ENCODE measurements around the gene PDE4DIP.
"Not testable (repeated sequence)": the region's sequence is repeated elsewhere in the genome, so short reads cannot be mapped to it uniquely, and the experiment has no call there.

PDE4DIP gene

GRCh38 chr1:148844220-148844619 lies at the start of gene PDE4DIP:
PDE4DIP (plus strand) TSS chr1:148844428; CDS start chr1:148844775, 347 bp downstream.
- in situ Hi-C loops (cut with HindIII; ENCODE audit: low sequenced_read_pairs): not testable (repeated sequence)

GRCh38 chr1:148808268-148808928 lies 35.8 kb upstream of the PDE4DIP start:
- in situ Hi-C loops (cut with HindIII; ENCODE audit: low sequenced_read_pairs): not testable (repeated sequence)

- in situ Hi-C loops (cut with HindIII; ENCODE audit: low sequenced_read_pairs): not testable (repeated sequence)
Measured at GRCh38 chr1:148808929-148809283, 35.3 kb upstream of the PDE4DIP start.

DNA sequence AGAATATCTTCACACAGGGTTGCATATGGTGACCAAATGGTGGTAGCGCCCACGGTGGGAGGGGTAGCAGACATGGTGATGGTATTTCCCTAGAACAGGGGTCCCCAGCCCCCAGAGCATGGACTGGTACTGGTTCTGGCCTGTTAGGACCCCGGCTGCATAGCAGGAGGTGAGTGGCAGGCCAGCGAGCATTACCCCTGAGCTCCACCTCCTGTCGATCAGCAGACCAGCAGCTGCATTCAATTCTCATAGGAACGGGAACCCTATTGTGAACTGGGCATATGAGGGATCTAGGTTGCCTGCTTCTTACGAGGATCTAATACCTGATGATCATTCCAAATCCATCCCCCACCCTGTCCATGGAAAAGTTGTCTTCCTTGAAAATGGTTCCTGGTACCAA lies 22.0 kb upstream of the PDE4DIP start:
- in situ Hi-C loops (cut with HindIII; ENCODE audit: low sequenced_read_pairs): not testable (repeated sequence)

DNA sequence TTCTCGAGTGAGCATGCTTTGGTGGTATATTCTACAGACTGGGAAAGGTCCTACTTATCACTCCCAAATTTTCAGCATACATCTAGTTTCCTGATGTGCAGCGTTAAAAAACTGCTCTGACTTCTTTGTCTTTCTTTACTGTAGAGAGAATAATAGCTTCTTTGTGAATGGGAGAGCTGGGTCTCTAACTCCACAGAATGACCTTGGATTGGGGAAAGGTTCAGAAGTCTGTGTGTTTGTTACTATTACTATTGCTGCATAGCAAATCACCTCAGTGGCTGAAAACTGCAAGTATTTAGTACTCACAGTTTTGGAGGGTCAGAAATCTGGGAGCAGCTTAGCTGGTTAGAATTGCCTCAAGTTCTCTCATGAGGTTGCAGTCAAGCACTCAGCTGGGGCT lies 20.4 kb upstream of the PDE4DIP start:
- in situ Hi-C loops (cut with HindIII; ENCODE audit: low sequenced_read_pairs): not testable (repeated sequence)

DNA sequence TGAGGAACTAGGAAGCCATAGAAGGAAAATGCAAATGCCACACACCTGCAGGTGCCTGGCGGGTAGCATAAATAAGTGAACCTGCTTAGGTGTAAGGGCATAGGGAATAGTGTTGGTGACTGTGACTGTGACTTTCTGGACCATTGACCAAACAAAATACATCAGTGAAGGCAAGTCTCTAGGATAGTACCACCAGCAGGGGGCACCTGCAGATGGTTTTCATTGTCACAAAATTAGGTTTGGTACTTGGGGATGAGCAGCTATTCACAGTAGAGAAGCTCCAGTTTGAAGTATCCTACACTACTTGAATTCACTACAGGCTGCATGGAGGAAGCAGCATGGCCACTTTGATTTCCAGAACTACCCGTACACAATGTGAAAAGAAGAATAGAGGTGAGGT lies 19.2 kb upstream of the PDE4DIP start:
- in situ Hi-C loops (cut with HindIII; ENCODE audit: low sequenced_read_pairs): not testable (repeated sequence)

DNA sequence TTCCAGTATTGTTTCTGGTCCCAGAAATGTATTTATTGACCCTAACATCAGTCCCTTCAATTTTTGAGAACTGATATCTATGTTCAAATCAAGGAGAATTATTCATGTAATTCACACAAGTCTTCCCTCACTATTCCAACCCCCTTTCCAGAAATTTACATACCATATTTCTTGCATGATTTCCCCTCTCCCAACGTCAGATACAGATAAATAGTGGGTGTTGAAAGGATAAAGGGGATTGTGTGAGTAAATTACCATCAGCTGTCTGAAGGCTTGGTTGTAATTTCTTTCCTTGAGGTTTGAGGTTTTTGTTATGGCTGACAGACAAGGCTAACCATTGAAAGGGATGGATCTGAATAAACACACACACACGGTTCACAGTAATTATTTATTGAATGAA lies 15.7 kb upstream of the PDE4DIP start:
- in situ Hi-C loops (cut with HindIII; ENCODE audit: low sequenced_read_pairs): not testable (repeated sequence)

GRCh38 chr1:148828962-148829361 lies 15.3 kb upstream of the PDE4DIP start:
- in situ Hi-C loops (cut with HindIII; ENCODE audit: low sequenced_read_pairs): not testable (repeated sequence)

GRCh38 chr1:148829365-148829764 lies 14.9 kb upstream of the PDE4DIP start:
- in situ Hi-C loops (cut with HindIII; ENCODE audit: low sequenced_read_pairs): not testable (repeated sequence)

GRCh38 chr1:148841262-148841661 lies 3.0 kb upstream of the PDE4DIP start:
- in situ Hi-C loops (cut with HindIII; ENCODE audit: low sequenced_read_pairs): not testable (repeated sequence)

- in situ Hi-C loops (cut with HindIII; ENCODE audit: low sequenced_read_pairs): not testable (repeated sequence)
Measured at GRCh38 chr1:148844651-148845050, 423 bp downstream of the PDE4DIP start.

DNA sequence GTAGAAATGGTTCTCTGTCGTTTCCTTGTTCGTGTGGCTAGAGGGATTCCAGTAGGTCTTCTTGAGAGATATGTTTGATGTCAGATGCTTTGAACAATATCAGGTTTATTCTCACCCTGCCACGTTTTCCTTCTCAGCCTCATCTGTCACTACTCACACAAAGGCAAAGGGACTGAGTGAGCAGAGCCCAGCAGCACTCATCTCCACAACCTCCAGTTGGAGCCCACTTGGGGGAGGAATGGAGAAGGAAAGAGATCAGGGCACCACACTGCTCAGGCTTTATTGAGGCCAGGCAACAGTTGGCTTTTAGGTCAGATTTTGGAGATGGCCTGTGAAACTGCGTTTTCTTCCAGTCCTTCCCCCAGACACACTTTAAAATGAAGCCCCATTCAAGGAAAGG lies 840 bp downstream of the PDE4DIP start:
- in situ Hi-C loops (cut with HindIII; ENCODE audit: low sequenced_read_pairs): not testable (repeated sequence)

GRCh38 chr1:148850347-148850746 lies 6.1 kb downstream of the PDE4DIP start:
- in situ Hi-C loops (cut with HindIII; ENCODE audit: low sequenced_read_pairs): not testable (repeated sequence)

- in situ Hi-C loops (cut with HindIII; ENCODE audit: low sequenced_read_pairs): not testable (repeated sequence)
Measured at GRCh38 chr1:148850840-148851239, 6.6 kb downstream of the PDE4DIP start.

DNA sequence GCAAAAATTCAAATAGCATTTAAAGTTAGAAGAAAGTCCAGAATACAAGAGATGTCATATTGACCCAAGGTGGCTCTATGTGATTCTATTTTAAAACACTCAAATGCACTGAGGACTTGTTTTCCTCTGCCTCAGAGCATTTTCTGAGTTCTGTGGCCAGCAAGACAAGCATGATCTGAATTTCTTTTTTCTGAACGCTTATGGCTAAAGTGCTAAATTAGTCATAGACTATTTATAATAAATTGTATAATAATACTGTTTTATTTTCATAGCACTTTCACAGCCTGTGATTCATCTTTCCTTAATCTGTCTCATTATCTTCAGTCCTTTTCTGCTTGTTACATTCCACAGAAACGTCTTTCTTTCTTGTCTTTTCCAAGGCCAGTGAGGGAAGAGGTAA lies 7.5 kb downstream of the PDE4DIP start:
- in situ Hi-C loops (cut with HindIII; ENCODE audit: low sequenced_read_pairs): not testable (repeated sequence)

DNA sequence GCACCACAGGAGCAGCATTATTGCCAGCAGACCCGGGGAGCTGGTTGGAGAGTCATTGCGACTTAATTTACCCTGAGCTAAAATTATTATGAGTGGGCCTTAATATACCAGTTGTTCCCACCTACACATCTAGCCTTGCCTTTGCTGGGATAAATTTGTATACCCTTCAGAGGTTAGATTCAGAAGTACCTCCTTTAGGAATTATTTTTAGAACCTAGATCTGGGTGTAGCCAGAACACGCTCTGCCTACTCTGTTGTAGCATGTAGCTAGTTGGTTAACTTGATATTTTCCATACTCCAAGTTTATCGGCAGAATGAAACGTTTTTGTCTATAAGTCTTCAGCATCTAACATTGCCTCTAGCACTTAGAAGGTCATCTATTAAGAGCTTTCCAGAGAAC lies 9.1 kb downstream of the PDE4DIP start:
- in situ Hi-C loops (cut with HindIII; ENCODE audit: low sequenced_read_pairs): not testable (repeated sequence)

- in situ Hi-C loops (cut with HindIII; ENCODE audit: low sequenced_read_pairs): not testable (repeated sequence)
Measured at GRCh38 chr1:148854063-148854462, 9.8 kb downstream of the PDE4DIP start.

- in situ Hi-C loops (cut with HindIII; ENCODE audit: low sequenced_read_pairs): not testable (repeated sequence)
Measured at GRCh38 chr1:148855367-148855766, 11.1 kb downstream of the PDE4DIP start.

GRCh38 chr1:148860049-148860448 lies 15.8 kb downstream of the PDE4DIP start:
- in situ Hi-C loops (cut with HindIII; ENCODE audit: low sequenced_read_pairs): not testable (repeated sequence)

GRCh38 chr1:148860579-148861259 lies 16.5 kb downstream of the PDE4DIP start:
- in situ Hi-C loops (cut with HindIII; ENCODE audit: low sequenced_read_pairs): not testable (repeated sequence)

GRCh38 chr1:148862590-148862989 lies 18.4 kb downstream of the PDE4DIP start:
- in situ Hi-C loops (cut with HindIII; ENCODE audit: low sequenced_read_pairs): not testable (repeated sequence)

DNA sequence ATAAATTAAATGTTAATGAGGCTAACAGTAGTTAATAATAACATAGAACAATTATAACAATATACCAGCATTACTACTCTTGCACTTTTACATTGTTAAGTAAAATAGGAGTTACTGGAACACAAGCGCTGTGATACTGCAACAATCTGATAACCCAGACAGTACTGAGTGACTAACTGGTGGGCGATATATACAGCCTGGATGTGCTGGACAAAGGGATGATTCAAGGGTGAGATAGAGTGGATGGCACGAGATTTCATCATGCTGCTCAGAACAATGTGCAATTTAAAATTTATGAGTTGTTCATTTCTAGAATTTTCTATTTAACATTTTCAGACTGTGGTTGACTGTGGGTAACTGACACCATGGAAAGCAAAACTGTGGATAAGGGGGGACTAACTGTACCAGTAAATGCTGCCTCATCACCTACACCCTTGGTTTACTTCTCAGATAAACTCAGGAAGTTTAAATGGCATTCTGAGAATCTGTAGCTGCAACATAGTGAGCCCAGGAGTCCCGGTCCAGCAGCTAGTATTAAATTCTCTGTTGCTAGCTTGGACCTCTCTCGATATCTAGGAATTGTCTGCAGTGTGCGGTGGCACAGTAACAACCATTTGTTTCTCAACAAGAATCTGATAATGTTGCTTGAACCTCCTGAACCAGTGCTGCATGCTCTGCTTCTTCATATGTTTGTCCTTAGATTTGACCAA lies 24.9 kb downstream of the PDE4DIP start:
- in situ Hi-C loops (cut with HindIII; ENCODE audit: low sequenced_read_pairs): not testable (repeated sequence)

Data from endothelial cell of hepatic sinusoid (primary cell).